ENCODE measurements around the gene PRR5L.
A peak's percentile ranks its signal among the peaks of the same experiment; 100 is the strongest.

PRR5L gene

GRCh38 chr11:36328966-36329673 is 33.0 kb downstream of the PRR5L start:
- no peak for DNase-seq

- DNase-seq, result no peak
Observed at GRCh38 chr11:36330411-36330810, 34.3 kb downstream of the PRR5L start.

GRCh38 chr11:36333468-36333867 is 37.4 kb downstream of the PRR5L start:
- no peak for DNase-seq

- DNase-seq, result no peak
Observed at GRCh38 chr11:36333897-36334296, 37.8 kb downstream of the PRR5L start.

GRCh38 chr11:36339888-36340287 is 43.8 kb downstream of the PRR5L start:
- DNase-seq, result peak; percentile 24

GRCh38 chr11:36340897-36341296 is 44.8 kb downstream of the PRR5L start:
- DNase-seq, result no peak

- DNase-seq, result no peak
Observed at GRCh38 chr11:36341915-36342314, 45.8 kb downstream of the PRR5L start.

- no peak for DNase-seq
Observed at GRCh38 chr11:36342327-36342726, 46.2 kb downstream of the PRR5L start.

- DNase-seq, result no peak
Observed at GRCh38 chr11:36343436-36343835, 47.3 kb downstream of the PRR5L start.

- no peak for DNase-seq
Observed at GRCh38 chr11:36345084-36345511, 49.0 kb downstream of the PRR5L start.

- DNase-seq, result no peak
Observed at GRCh38 chr11:36345535-36346141, 49.5 kb downstream of the PRR5L start.

GRCh38 chr11:36346562-36347383 is 50.7 kb downstream of the PRR5L start:
- no peak for DNase-seq

GRCh38 chr11:36347384-36347906 is 51.4 kb downstream of the PRR5L start:
- DNase-seq, result no peak

GRCh38 chr11:36349351-36350136 is 53.5 kb downstream of the PRR5L start:
- DNase-seq, result no peak

GRCh38 chr11:36350137-36350513 is 54.0 kb downstream of the PRR5L start:
- DNase-seq, result no peak

- DNase-seq, result no peak
Observed at GRCh38 chr11:36352922-36353321, 56.8 kb downstream of the PRR5L start.

GRCh38 chr11:36354221-36355003 is 58.3 kb downstream of the PRR5L start:
- DNase-seq, result no peak

- no peak for DNase-seq
Observed at GRCh38 chr11:36356201-36356600, 60.1 kb downstream of the PRR5L start.

GRCh38 chr11:36357831-36358230 is 61.7 kb downstream of the PRR5L start:
- DNase-seq, result no peak

- no peak for DNase-seq
Observed at GRCh38 chr11:36358436-36358835, 62.3 kb downstream of the PRR5L start.

GRCh38 chr11:36360318-36360717 is 64.2 kb downstream of the PRR5L start:
- no peak for DNase-seq

- no peak for DNase-seq
Observed at GRCh38 chr11:36360826-36361415, 64.8 kb downstream of the PRR5L start.

All from midbrain (tissue), 1 donor.